HEK293 (cell line): ENCODE results near the gene NOLC1.

ENCODE experiments used
- HOXA7 ChIP-seq: sonication (generic); formaldehyde crosslinking; IDR thresholded peaks from 2 replicates; pipeline ENCODE4 v1.8.1; 2022; ENCODE audit warnings: missing genetic modification reagents, borderline replicate concordance
- KLF8 ChIP-seq: fragments of 450-650 bp; formaldehyde crosslinking; IDR thresholded peaks from 2 replicates; pipeline ENCODE4 v1.5.1; 2016; ENCODE audit warnings: missing biosample characterization, missing genetic modification characterization
- PRDM2 ChIP-seq: fragments of 450-650 bp; formaldehyde crosslinking; IDR thresholded peaks from 2 replicates; pipeline ENCODE4 v1.5.1; 2016; ENCODE audit warnings: missing biosample characterization, missing genetic modification characterization, borderline replicate concordance
- PRDM4 ChIP-seq: fragments of 450-650 bp; formaldehyde crosslinking; IDR thresholded peaks from 2 replicates; pipeline ENCODE4 v1.5.1; 2017; ENCODE audit warnings: missing biosample characterization, missing genetic modification characterization
- REST ChIP-seq: fragments of 450-650 bp; formaldehyde crosslinking; IDR thresholded peaks from 2 replicates; pipeline ENCODE4 v1.5.1; 2016; ENCODE audit warnings: missing biosample characterization, missing genetic modification characterization
- SCRT2 ChIP-seq: fragments of 450-650 bp; formaldehyde crosslinking; IDR thresholded peaks from 2 replicates; pipeline ENCODE4 v1.5.1; 2016; ENCODE audit warnings: missing biosample characterization, missing genetic modification characterization
- WT1 ChIP-seq: fragments of 450-650 bp; formaldehyde crosslinking; IDR thresholded peaks from 2 replicates; pipeline ENCODE4 v1.5.1; 2016; ENCODE audit warnings: missing biosample characterization, missing genetic modification characterization
- ZNF114 ChIP-seq: fragments of 450-650 bp; formaldehyde crosslinking; IDR thresholded peaks from 2 replicates; pipeline ENCODE4 v1.5.0; 2017; ENCODE audit warnings: missing biosample characterization, missing genetic modification characterization
- ZNF146 ChIP-seq: fragments of 450-650 bp; formaldehyde crosslinking; IDR thresholded peaks from 2 replicates; pipeline ENCODE4 v1.5.1; 2016; ENCODE audit warnings: missing biosample characterization, missing genetic modification characterization
- ZNF16 ChIP-seq: fragments of 450-650 bp; formaldehyde crosslinking; IDR thresholded peaks from 2 replicates; pipeline ENCODE4 v1.5.1; 2016; ENCODE audit warnings: low read depth, missing biosample characterization, missing genetic modification characterization
- ZNF518A ChIP-seq: fragments of 450-650 bp; formaldehyde crosslinking; conservative IDR thresholded peaks from 2 replicates; pipeline ENCODE4 v1.5.1; 2016; ENCODE audit warnings: low read depth, missing biosample characterization, missing genetic modification characterization
- ZNF660 ChIP-seq: fragments of 450-650 bp; IDR thresholded peaks from 2 replicates; pipeline ENCODE4 v1.5.1; 2018; ENCODE audit warnings: missing biosample characterization, mild to moderate bottlenecking, missing genetic modification characterization
- ZNF768 ChIP-seq: fragments of 450-650 bp; formaldehyde crosslinking; IDR thresholded peaks from 2 replicates; pipeline ENCODE4 v1.5.1; 2018; ENCODE audit warnings: missing biosample characterization, mild to moderate bottlenecking, missing genetic modification characterization
- ZNF843 ChIP-seq: fragments of 450-650 bp; formaldehyde crosslinking; IDR thresholded peaks from 2 replicates; pipeline ENCODE4 v1.5.1; 2016; ENCODE audit warnings: missing biosample characterization, missing genetic modification characterization
- TF ChIP-seq, protein P1 (sequence below): fragments of 450-650 bp; formaldehyde crosslinking; IDR thresholded peaks from 2 replicates; pipeline ENCODE4 v1.5.1; 2016; ENCODE audit warnings: missing biosample characterization, missing genetic modification characterization

Gene NOLC1

GRCh38 chr10:102140913-102141540, 11.2 kb upstream of the NOLC1 start (continued):
- TF ChIP-seq PRDM2 (no peak), ZNF518A (tag by site-specific recombination) (no peak), ZNF146 (tag by site-specific recombination) (no peak), KLF8 (tag by site-specific recombination) (no peak), HOXA7 (CRISPR knock-in tag) (no peak), WT1 (tag by site-specific recombination) (no peak), PRDM4 (tag by site-specific recombination) (no peak), ZNF660 (no peak), ZNF843 (tag by site-specific recombination) (no peak), REST (tag by site-specific recombination) (no peak), SCRT2 (tag by site-specific recombination) (peak; percentile 41), ZNF768 (no peak), ZNF16 (tag by site-specific recombination) (no peak), ZNF114 (tag by site-specific recombination) (no peak)
- TF ChIP-seq, protein P1, sequence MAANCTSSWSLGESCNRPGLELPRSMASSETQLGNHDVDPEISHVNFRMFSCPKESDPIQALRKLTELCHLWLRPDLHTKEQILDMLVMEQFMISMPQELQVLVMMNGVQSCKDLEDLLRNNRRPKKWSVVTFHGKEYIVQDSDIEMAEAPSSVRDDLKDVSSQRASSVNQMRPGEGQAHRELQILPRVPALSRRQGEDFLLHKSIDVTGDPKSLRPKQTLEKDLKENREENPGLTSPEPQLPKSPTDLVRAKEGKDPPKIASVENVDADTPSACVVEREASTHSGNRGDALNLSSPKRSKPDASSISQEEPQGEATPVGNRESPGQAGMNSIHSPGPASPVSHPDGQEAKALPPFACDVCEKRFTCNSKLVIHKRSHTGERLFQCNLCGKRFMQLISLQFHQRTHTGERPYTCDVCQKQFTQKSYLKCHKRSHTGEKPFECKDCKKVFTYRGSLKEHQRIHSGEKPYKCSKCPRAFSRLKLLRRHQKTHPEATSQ = no peak
